Mucosa of stomach (tissue), 1 donor: ENCODE data around the gene PLLP.

ENCODE experiments used
- H3K27me3 ChIP-seq: one replicate; pipeline ENCODE4 v1.7.0; 2013; ENCODE audit warnings: mild to moderate bottlenecking, low read length; ENCODE audit not compliant: control insufficient read depth, insufficient read depth
- H3K36me3 ChIP-seq: one replicate; pipeline ENCODE4 v1.7.0; 2013; ENCODE audit warnings: low read length; ENCODE audit not compliant: control insufficient read depth, insufficient read depth
- H3K4me1 ChIP-seq: one replicate; pipeline ENCODE4 v1.7.0; 2013; ENCODE audit warnings: mild to moderate bottlenecking, low read length; ENCODE audit not compliant: control insufficient read depth, insufficient read depth
- H3K4me3 ChIP-seq: one replicate; pipeline ENCODE4 v1.7.0; 2013; ENCODE audit warnings: low read length
- H3K9ac ChIP-seq: one replicate; pipeline ENCODE4 v1.7.0; 2013; ENCODE audit warnings: mild to moderate bottlenecking, low read length, moderate library complexity
- H3K9me3 ChIP-seq: one replicate; pipeline ENCODE4 v1.7.0; 2013; ENCODE audit warnings: mild to moderate bottlenecking, low read length, moderate library complexity; ENCODE audit not compliant: control insufficient read depth
- donor health status: Pancreatic carcinoma.

The PLLP gene

GRCh38 chr16:57313509-57313908, 29.0 kb upstream of the PLLP start:
- Histone ChIP-seq H3K9ac (no peak overlapping the region), H3K4me1 (peaks cover 17% of the 10 kb centered on the region), H3K36me3 (no peaks in the 10 kb centered on the region), H3K27me3 (no peaks in the 10 kb centered on the region), H3K4me3 (no peak overlapping the region), H3K9me3 (no peaks in the 10 kb centered on the region)

DNA sequence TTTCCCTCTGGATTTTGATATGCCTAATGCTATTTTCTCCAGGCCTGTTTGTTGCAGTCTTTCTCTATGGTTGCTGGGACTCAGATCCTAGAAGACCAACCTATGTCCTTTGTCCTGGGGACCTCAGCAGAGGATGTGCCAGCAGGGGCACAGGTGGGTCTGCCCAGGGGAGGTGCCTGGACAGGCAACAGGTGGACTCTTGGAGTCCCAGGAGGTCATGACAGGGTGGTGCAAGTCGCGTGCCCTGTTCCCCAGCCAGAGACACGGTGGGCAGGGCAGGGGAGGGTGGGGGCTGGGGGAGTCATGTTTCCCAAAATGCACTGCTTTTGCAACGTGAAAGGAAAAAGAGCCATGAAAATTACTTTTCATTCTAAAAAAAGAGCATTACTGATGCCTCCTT, 26.3 kb upstream of the PLLP start:
- Histone ChIP-seq H3K4me3 (no peak overlapping the region), H3K9me3 (no peaks in the 10 kb centered on the region), H3K36me3 (no peaks in the 10 kb centered on the region), H3K27me3 (no peaks in the 10 kb centered on the region), H3K4me1 (peaks cover 17% of the 10 kb centered on the region), H3K9ac (no peak overlapping the region)

DNA sequence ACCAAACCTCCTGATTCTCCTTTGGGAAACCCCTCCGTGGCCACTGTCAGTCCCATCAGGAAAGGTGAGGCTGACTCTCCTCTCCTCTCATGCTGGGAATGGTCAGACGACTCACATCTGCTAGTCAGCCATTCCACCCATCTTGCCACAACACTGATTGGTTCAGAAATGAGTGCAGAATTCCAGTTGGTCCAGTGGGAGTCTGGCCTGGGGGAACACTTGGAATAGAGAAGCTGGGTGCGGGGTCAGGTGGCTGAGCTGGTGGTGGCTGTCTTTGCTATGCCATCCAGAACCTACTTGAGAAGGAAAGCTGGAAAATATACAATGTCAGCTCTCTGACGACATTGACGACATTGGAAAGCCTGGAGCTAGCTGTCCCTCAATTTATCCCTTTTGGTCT, 23.6 kb upstream of the PLLP start:
- Histone ChIP-seq H3K36me3 (no peaks in the 10 kb centered on the region), H3K4me3 (no peak overlapping the region), H3K9me3 (no peaks in the 10 kb centered on the region), H3K27me3 (no peaks in the 10 kb centered on the region), H3K4me1 (peaks cover 24% of the 10 kb centered on the region), H3K9ac (no peak overlapping the region)

GRCh38 chr16:57307365-57307764, 22.9 kb upstream of the PLLP start:
- no peak overlapping the region for H3K9ac ChIP-seq
- no peaks in the 10 kb centered on the region for H3K36me3 ChIP-seq
- no peaks in the 10 kb centered on the region for H3K27me3 ChIP-seq
- no peak overlapping the region for H3K4me3 ChIP-seq
- no peaks in the 10 kb centered on the region for H3K9me3 ChIP-seq
- H3K4me1 ChIP-seq: peaks cover 24% of the 10 kb centered on the region

DNA sequence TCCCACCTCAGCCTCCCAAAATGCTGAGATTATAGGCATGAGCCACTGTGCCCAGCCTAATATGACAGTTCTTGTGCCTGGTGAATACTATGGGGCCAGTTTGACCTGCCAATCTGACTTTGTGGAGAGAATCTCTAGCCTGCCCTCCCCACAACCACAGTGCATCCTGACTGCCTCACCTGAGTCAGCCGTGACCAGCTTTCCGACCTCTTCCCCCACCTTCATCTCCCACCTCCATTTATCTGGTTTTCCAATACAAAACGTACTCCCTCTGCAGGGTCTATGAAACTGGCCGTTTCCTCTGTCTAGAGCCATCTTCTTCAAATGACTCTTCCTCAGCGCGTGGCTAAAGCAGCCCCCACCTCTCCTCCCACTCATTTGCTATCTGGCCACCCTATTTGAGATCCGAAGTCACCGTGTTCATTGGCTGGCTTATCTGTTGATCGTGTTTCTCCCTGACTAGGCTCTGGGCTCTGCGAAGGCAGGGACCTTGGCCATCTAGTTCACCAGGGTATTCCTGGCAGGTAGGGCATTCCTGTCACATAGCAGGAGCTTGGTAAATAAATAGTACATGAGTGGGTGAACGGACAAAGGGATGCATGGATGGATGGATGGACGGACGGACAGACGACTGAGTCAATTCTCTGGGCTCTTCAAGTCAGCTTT, 22.3 kb upstream of the PLLP start:
- no peaks in the 10 kb centered on the region for H3K9me3 ChIP-seq
- H3K4me1 ChIP-seq: peaks cover 24% of the 10 kb centered on the region
- no peak overlapping the region for H3K4me3 ChIP-seq
- no peak overlapping the region for H3K9ac ChIP-seq
- H3K36me3 ChIP-seq: no peaks in the 10 kb centered on the region
- no peaks in the 10 kb centered on the region for H3K27me3 ChIP-seq

GRCh38 chr16:57305159-57305811, 20.8 kb upstream of the PLLP start:
- Histone ChIP-seq H3K9ac (no peak overlapping the region), H3K9me3 (no peaks in the 10 kb centered on the region), H3K4me1 (peaks cover 24% of the 10 kb centered on the region), H3K4me3 (no peak overlapping the region), H3K36me3 (no peaks in the 10 kb centered on the region), H3K27me3 (no peaks in the 10 kb centered on the region)

DNA sequence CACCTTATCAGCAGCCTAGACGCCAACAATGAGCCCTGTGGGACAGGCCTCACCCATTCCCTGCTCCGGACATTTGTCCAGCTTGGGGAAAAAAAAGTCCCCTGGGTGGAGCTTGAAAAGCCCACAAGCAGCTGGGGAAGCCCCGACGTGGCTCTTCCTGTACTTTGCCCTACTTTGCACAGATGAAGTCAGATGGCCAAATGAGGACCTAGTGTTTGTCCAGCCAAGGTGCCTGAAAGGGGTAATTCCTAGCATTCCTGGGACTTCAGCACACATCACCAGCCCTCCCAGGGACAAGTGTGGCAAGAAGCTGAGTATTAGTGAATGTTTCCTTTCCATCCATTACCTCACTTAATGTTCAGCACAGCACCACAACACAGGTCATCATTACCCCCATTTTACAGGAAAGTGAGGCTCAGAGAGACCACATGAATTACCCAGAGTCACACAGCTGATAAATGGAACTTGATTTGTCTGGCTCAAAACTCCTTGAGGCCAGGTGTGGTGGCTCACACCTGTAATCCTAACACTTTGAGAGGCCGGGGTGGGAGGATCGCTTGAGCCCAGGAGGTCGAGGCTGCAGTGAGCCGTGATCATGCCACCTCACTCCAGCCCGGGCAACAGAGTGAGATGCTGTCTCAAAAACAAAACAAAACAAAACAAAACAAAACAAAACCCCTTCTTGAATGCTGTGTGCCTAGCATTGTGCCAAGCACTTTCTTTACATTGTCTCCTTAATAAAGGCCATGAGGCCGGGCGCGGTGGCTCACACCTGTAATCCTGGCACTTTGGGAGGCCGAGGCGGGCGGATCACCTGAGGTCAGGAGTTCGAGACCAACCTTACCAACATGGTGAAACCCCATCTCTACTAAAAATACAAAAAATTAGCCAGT, 19.9 kb upstream of the PLLP start:
- H3K9ac ChIP-seq: no peak overlapping the region
- H3K36me3 ChIP-seq: no peaks in the 10 kb centered on the region
- H3K4me1 ChIP-seq: peaks cover 28% of the 10 kb centered on the region
- no peak overlapping the region for H3K4me3 ChIP-seq
- H3K9me3 ChIP-seq: no peaks in the 10 kb centered on the region
- H3K27me3 ChIP-seq: no peaks in the 10 kb centered on the region

DNA sequence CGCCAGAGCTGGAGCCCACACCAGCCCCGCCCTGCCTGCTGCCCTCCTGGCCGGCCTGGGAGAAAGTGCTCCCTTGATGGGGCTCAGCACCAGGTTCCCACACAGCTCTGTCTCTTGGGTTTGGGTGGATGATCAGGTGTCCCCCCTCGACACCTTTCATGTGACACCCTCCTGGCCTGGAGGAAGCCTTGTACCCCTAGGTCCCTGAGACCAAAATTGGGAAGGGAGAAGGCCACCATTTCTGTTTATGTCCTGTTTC, 19.4 kb upstream of the PLLP start:
- no peaks in the 10 kb centered on the region for H3K27me3 ChIP-seq
- H3K4me1 ChIP-seq: peaks cover 33% of the 10 kb centered on the region
- H3K4me3 ChIP-seq: no peak overlapping the region
- no peaks in the 10 kb centered on the region for H3K36me3 ChIP-seq
- no peak overlapping the region for H3K9ac ChIP-seq
- H3K9me3 ChIP-seq: no peaks in the 10 kb centered on the region

GRCh38 chr16:57303021-57303909, 18.8 kb upstream of the PLLP start:
- H3K27me3 ChIP-seq: no peaks in the 10 kb centered on the region
- H3K4me1 ChIP-seq: peaks cover 33% of the 10 kb centered on the region
- no peak overlapping the region for H3K4me3 ChIP-seq
- no peaks in the 10 kb centered on the region for H3K9me3 ChIP-seq
- no peaks in the 10 kb centered on the region for H3K36me3 ChIP-seq
- no peak overlapping the region for H3K9ac ChIP-seq

GRCh38 chr16:57301126-57301817, 16.8 kb upstream of the PLLP start:
- no peaks in the 10 kb centered on the region for H3K27me3 ChIP-seq
- H3K4me3 ChIP-seq: no peak overlapping the region
- no peaks in the 10 kb centered on the region for H3K36me3 ChIP-seq
- peaks cover 33% of the 10 kb centered on the region for H3K4me1 ChIP-seq
- H3K9ac ChIP-seq: no peak overlapping the region
- no peaks in the 10 kb centered on the region for H3K9me3 ChIP-seq

- Histone ChIP-seq H3K27me3 (no peaks in the 10 kb centered on the region), H3K36me3 (no peaks in the 10 kb centered on the region), H3K4me3 (peak overlapping the region; percentile 49), H3K4me1 (peaks cover 33% of the 10 kb centered on the region), H3K9me3 (no peaks in the 10 kb centered on the region), H3K9ac (peak overlapping the region; percentile 60)
These were observed 16.1 kb upstream of the PLLP start for GRCh38 chr16:57300387-57301125.
